ENCODE measurements around the gene SYNC.
"Not testable (repeated sequence)": the region's sequence is repeated elsewhere in the genome, so short reads cannot be mapped to it uniquely, and the experiment has no call there.

Gene SYNC

GRCh38 chr1:32685498-32685897 is 17.1 kb downstream of the SYNC start:
- Mint-ChIP-seq H3K4me3 (no peak overlapping the region), H3K27ac (peak overlapping the region; percentile 31), H3K36me3 (ENCODE audit: low read depth) (peaks cover 75% of the 10 kb centered on the region)

GRCh38 chr1:32684167-32684811 is 18.3 kb downstream of the SYNC start:
- no peaks in the 10 kb centered on the region for H3K9me3 Mint-ChIP-seq
- no peak for DNase-seq

More at GRCh38 chr1:32685498-32685897, 17.1 kb downstream of the SYNC start:
- no peaks in the 10 kb centered on the region for H3K9me3 Mint-ChIP-seq
- DNase-seq, result no peak
- peaks cover 16% of the 10 kb centered on the region for H3K4me1 Mint-ChIP-seq (ENCODE audit: low read depth)
- no peaks in the 10 kb centered on the region for H3K27me3 Mint-ChIP-seq

GRCh38 chr1:32683397-32683796 is 19.2 kb downstream of the SYNC start:
- Mint-ChIP-seq H3K36me3 (ENCODE audit: low read depth) (peaks cover 92% of the 10 kb centered on the region), H3K27me3 (no peaks in the 10 kb centered on the region), H3K9me3 (no peaks in the 10 kb centered on the region), H3K4me3 (no peak overlapping the region), H3K4me1 (ENCODE audit: low read depth) (peaks cover 21% of the 10 kb centered on the region), H3K27ac (peak overlapping the region; percentile 82)
- DNase-seq, result no peak

More at GRCh38 chr1:32684167-32684811, 18.3 kb downstream of the SYNC start:
- H3K36me3 Mint-ChIP-seq (ENCODE audit: low read depth), result peaks cover 87% of the 10 kb centered on the region
- peaks cover 21% of the 10 kb centered on the region for H3K4me1 Mint-ChIP-seq (ENCODE audit: low read depth)
- peak overlapping the region; percentile 82 for H3K27ac Mint-ChIP-seq
- no peak overlapping the region for H3K4me3 Mint-ChIP-seq
- H3K27me3 Mint-ChIP-seq, result no peaks in the 10 kb centered on the region

GRCh38 chr1:32681999-32682398 is 20.6 kb downstream of the SYNC start:
- Mint-ChIP-seq H3K9me3 (no peaks in the 10 kb centered on the region), H3K27me3 (no peaks in the 10 kb centered on the region), H3K36me3 (ENCODE audit: low read depth) (peaks cover 96% of the 10 kb centered on the region), H3K4me1 (ENCODE audit: low read depth) (peaks cover 21% of the 10 kb centered on the region), H3K27ac (peak overlapping the region; percentile 47), H3K4me3 (no peak overlapping the region)
- no peak for DNase-seq

- peaks cover 96% of the 10 kb centered on the region for H3K36me3 Mint-ChIP-seq (ENCODE audit: low read depth)
- peak overlapping the region; percentile 47 for H3K27ac Mint-ChIP-seq
- H3K4me3 Mint-ChIP-seq, result no peak overlapping the region
- H3K4me1 Mint-ChIP-seq (ENCODE audit: low read depth), result peaks cover 21% of the 10 kb centered on the region
- DNase-seq, result no peak
- no peaks in the 10 kb centered on the region for H3K9me3 Mint-ChIP-seq
- H3K27me3 Mint-ChIP-seq, result no peaks in the 10 kb centered on the region
Measured at GRCh38 chr1:32681509-32681908, 21.1 kb downstream of the SYNC start.

- Mint-ChIP-seq H3K27ac (peak overlapping the region; percentile 8), H3K4me3 (no peak overlapping the region), H3K27me3 (no peaks in the 10 kb centered on the region), H3K4me1 (ENCODE audit: low read depth) (peaks cover 21% of the 10 kb centered on the region), H3K9me3 (no peaks in the 10 kb centered on the region), H3K36me3 (ENCODE audit: low read depth) (peaks cover 95% of the 10 kb centered on the region)
- no peak for DNase-seq
Measured at GRCh38 chr1:32680642-32681041, 21.9 kb downstream of the SYNC start.

- peaks cover 93% of the 10 kb centered on the region for H3K36me3 Mint-ChIP-seq (ENCODE audit: low read depth)
- not testable (repeated sequence) for H3K27ac Mint-ChIP-seq, H3K27me3 Mint-ChIP-seq
Measured at GRCh38 chr1:32679993-32680392, 22.6 kb downstream of the SYNC start.

GRCh38 chr1:32676945-32677344 is 25.6 kb downstream of the SYNC start:
- H3K4me3 Mint-ChIP-seq, result no peak overlapping the region
- no peaks in the 10 kb centered on the region for H3K9me3 Mint-ChIP-seq
- no peaks in the 10 kb centered on the region for H3K27me3 Mint-ChIP-seq
- DNase-seq, result no peak
- peaks cover 96% of the 10 kb centered on the region for H3K36me3 Mint-ChIP-seq (ENCODE audit: low read depth)
- H3K4me1 Mint-ChIP-seq (ENCODE audit: low read depth), result peaks cover 7% of the 10 kb centered on the region
- peak overlapping the region; percentile 29 for H3K27ac Mint-ChIP-seq

More at GRCh38 chr1:32679993-32680392, 22.6 kb downstream of the SYNC start:
- not testable (repeated sequence) for H3K4me3 Mint-ChIP-seq, H3K9me3 Mint-ChIP-seq, DNase-seq
- peaks cover 21% of the 10 kb centered on the region for H3K4me1 Mint-ChIP-seq (ENCODE audit: low read depth)

- not testable (repeated sequence) for DNase-seq, H3K27me3 Mint-ChIP-seq, H3K4me3 Mint-ChIP-seq, H3K9me3 Mint-ChIP-seq
- peak overlapping the region; percentile 47 for H3K27ac Mint-ChIP-seq
- peaks cover 12% of the 10 kb centered on the region for H3K4me1 Mint-ChIP-seq (ENCODE audit: low read depth)
- peaks cover 95% of the 10 kb centered on the region for H3K36me3 Mint-ChIP-seq (ENCODE audit: low read depth)
Measured at GRCh38 chr1:32668716-32669115, 33.9 kb downstream of the SYNC start.

- no peak overlapping the region for H3K27ac Mint-ChIP-seq
Measured at GRCh38 chr1:32666901-32667566, 35.5 kb downstream of the SYNC start.

GRCh38 chr1:32665915-32666314 is 36.7 kb downstream of the SYNC start:
- Mint-ChIP-seq H3K9me3 (no peaks in the 10 kb centered on the region), H3K27ac (no peak overlapping the region), H3K36me3 (ENCODE audit: low read depth) (peaks cover 90% of the 10 kb centered on the region), H3K4me1 (ENCODE audit: low read depth) (peaks cover 14% of the 10 kb centered on the region), H3K27me3 (no peaks in the 10 kb centered on the region), H3K4me3 (no peak overlapping the region)
- DNase-seq, result no peak

More at GRCh38 chr1:32666901-32667566, 35.5 kb downstream of the SYNC start:
- H3K9me3 Mint-ChIP-seq, result no peaks in the 10 kb centered on the region
- peaks cover 12% of the 10 kb centered on the region for H3K4me1 Mint-ChIP-seq (ENCODE audit: low read depth)
- H3K36me3 Mint-ChIP-seq (ENCODE audit: low read depth), result peaks cover 90% of the 10 kb centered on the region
- H3K27me3 Mint-ChIP-seq, result no peaks in the 10 kb centered on the region
- DNase-seq, result no peak
- no peak overlapping the region for H3K4me3 Mint-ChIP-seq

GRCh38 chr1:32659581-32659980 is 43.0 kb downstream of the SYNC start:
- no peak overlapping the region for H3K27ac Mint-ChIP-seq
- H3K4me1 Mint-ChIP-seq (ENCODE audit: low read depth), result peaks cover 32% of the 10 kb centered on the region
- H3K36me3 Mint-ChIP-seq (ENCODE audit: low read depth), result peaks cover 91% of the 10 kb centered on the region
- H3K4me3 Mint-ChIP-seq, result no peak overlapping the region
- no peak for DNase-seq
- no peaks in the 10 kb centered on the region for H3K27me3 Mint-ChIP-seq
- no peaks in the 10 kb centered on the region for H3K9me3 Mint-ChIP-seq

- Mint-ChIP-seq H3K4me1 (ENCODE audit: low read depth) (peaks cover 64% of the 10 kb centered on the region), H3K9me3 (no peaks in the 10 kb centered on the region), H3K36me3 (ENCODE audit: low read depth) (peaks cover 84% of the 10 kb centered on the region), H3K27me3 (no peaks in the 10 kb centered on the region), H3K27ac (peak overlapping the region; percentile 100), H3K4me3 (peak overlapping the region; percentile 98)
- no peak for DNase-seq
Measured at GRCh38 chr1:32652244-32652962, 50.2 kb downstream of the SYNC start.

- Mint-ChIP-seq H3K27me3 (no peaks in the 10 kb centered on the region), H3K27ac (peak overlapping the region; percentile 100), H3K4me3 (peak overlapping the region; percentile 98), H3K9me3 (no peaks in the 10 kb centered on the region), H3K4me1 (ENCODE audit: low read depth) (peaks cover 62% of the 10 kb centered on the region), H3K36me3 (ENCODE audit: low read depth) (peaks cover 79% of the 10 kb centered on the region)
- no peak for DNase-seq
Measured at GRCh38 chr1:32651461-32652073, 51.0 kb downstream of the SYNC start.
